Dedifferentiated amniotic fluid mesenchymal stem cell (primary cell): ENCODE measurements around the gene ELL.

Experiments used
- DNase-seq: peaks from one replicate; pipeline ENCODE4 v3.0.0-alpha.2; 2016; ENCODE audit errors: extremely low spot score

ELL gene

DNA sequence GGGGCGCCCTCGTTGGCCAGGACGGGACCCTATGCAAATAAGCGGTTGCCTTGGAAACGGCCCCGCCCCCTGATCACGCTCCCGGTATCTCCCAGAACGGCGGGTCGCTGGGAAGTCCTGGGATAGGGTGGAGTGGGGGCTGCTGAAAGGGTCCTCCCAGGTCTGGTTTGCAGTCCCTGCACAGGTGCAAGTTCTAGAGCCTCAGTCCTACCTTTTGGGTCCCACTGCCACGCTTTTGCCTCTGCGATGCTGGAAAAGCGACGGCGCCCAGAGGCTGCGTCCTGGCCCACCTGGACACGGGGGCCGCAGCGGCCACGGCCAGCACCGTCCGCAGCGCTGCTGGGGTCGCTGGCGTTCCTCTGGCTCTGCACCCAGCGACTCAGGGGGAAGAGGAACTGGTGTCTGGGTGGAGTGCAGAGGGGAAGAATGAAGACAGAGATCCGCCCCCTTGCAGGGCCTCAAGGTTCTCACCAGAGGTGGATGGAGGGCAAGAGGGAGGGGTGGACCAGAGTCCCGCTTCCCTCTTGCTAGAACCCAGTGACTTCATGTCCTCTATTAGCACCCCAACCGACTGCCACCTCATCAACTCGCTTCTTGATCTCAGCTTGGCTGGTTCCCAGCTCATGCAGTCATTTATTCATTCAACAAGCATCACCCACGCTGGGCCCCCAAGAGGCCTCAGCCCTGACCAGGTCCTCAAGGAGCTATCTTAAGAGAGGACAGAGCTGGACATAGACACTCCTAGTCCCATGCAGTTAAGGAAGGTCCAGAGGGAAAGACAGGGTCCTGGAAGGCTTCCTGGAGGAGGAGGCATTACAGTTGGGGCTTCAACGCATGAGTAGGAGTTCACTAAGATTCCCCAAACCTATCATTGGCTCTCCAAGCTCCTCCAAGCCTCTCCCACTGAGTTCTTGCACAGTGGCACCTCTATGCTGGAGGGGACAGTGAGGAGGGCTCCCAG is 124.3 kb downstream of the ELL start, which contains the start of gene LRRC25:
Gene LRRC25, minus strand, starts transcription at position 381 of the 961 bp plus-strand sequence. CDS start 659 bp downstream, outside the sequence.
- DNase-seq: no peak

DNA sequence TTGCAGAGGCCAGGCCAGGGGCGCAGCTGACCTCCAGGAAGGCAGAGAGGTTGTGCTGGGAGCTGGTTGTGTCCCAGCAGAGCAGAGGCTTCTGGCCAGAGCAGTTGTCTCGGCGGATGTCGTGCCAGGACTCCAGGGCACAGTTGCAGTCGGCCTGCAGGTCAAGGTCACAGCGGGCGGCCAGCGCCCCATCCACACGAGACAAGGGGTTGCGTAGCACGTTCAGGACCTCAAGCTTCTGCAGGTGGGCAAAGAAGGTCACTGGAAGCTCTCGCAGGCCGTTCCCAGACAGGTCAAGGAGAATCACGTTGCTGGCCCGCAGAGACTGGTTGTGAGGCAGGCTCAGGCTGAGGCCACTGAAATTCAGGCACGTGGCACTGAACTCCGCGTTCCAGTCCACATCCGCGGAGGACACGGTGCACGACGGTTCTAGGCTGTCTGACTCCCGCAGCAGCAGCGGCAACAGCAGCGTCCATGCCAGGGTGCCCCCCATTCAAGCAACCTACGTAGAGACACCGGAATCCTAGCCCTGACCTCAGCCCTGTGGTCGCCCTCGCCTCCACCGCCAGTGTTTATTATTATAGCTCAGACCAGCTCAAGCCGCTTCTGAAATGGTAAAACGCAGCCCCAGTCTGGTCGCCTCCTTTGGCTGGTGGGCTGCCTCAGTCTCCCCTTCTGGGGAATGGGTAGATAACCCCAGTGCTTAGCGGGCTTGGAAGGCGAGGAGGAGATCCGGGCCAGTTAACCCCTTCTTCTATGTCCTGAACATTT is 125.2 kb downstream of the ELL start:
- no peak for DNase-seq

DNA sequence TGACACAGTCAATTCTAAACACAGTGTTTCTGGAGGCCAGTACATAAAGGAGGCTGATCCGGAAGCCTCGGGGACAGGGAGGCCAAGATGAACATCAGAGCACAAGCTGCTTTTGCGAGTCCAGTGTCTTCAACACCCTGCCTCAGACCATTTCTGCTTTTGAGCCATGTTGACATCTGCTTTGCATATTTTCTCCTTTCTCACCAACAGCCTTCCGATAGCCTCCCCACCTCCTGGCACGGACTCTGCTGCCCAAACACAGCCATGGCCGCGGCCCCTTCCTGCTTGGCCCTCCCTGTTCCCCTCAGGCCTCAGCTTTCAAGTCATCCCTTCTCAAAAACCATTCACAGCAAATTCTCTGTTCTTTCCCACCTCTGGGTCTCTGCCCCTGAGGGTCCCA is 128.0 kb downstream of the ELL start:
- DNase-seq: no peak

DNA sequence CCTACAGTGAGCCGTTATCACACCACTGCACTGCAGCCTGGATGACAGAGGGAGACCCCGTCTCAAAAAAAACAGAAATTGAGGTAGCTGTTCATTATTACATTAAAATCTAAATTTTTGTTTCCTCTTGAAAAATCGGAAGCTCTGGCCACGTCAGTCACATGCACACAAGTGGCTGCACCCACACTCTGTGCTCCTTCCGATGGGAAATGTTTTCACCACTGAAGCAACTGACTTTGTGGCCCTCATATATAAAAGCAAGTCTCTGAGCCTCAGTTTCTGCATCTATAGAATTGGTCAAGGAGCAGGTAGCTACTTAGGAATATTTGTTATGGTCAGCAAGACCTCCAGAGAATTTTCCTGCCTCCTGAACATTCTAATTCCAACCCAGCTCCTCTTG is 128.9 kb downstream of the ELL start:
- no peak for DNase-seq
